ENCODE results near the gene FAM107A.

DNA sequence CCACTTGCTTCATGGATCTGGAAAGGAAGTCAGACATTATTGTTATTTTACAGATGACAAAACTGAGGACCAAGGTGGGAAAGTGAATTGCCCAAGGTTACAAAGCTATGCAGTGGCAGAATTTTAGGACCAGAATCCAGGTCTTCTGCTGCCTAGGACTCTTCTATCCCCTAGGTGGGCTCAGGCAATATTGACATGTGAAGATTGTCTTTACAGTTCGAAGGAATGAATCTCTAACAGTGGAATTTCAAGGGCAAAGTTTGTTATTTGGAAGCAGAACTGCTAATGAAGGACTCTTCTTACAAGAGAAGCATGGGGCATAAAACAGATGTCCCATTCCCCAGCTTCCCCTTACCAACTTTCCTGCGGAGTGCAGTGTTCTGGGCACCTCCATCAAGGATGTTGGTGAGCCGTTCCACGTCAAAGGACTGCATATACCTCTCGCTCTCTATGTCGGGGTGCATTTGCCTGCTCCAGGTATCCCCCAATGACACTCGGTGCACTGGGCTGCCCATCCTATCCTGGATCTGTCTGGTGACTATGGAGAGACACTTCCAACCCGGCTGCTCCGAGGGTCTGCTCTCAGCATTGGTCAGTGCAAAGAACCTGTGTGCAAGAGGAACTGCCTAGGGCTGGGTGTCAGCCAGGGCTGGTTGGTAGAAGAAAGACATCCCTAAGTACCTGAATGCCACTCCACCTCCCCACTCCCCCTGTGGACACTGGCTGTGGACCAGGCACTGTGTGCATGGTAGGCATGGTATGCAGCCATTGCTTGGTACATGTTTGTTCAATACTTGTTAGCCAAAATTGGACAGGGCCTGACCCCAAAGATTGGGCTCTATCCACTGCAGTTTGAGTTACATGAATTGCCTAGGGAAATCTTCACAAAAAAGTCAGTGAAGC lies 42.3 kb downstream of the FAM107A start:
- TF ChIP-seq SP1 (IDR thresholded peaks at IDR 0.05) (no peak), NFRKB (IDR thresholded peaks at IDR 0.05) (no peak), LEF1 (IDR thresholded peaks at IDR 0.05; ENCODE audit: borderline replicate concordance) (no peak), PKNOX1 (IDR thresholded peaks at IDR 0.05) (no peak), FOXM1 (IDR thresholded peaks at IDR 0.05; ENCODE audit: borderline replicate concordance) (no peak), SUZ12 (IDR thresholded peaks at IDR 0.05) (no peak), FOXK2 (IDR thresholded peaks at IDR 0.05) (no peak)

All from HEK293T (cell line).